OCI-LY7 (cell line): ENCODE measurements around the gene PCDHA10. TPM values are rescaled to one million over a fixed set of nuclear protein-coding genes. Genes with fewer than 3 reads are reported as not detected.
"Not testable (repeated sequence)": the region's sequence is repeated elsewhere in the genome, so short reads cannot be mapped to it uniquely, and the experiment has no call there.

Experiments
- BruUV-seq: library from RNA; stranded (reverse); fragments of 400-500 nt; replicated peaks from 2 replicates; lab custom pipeline; 2021; lab: Mats Ljungman, UMichigan
- CTCF ChIA-PET: fragments of 300-600 bp; sonication (Branson Sonifier 250); formaldehyde crosslinking; loops from one replicate; lab custom pipeline; 2022; ENCODE audit warnings: antibody characterized with exemption; ENCODE audit not compliant: unreplicated experiment; lab: Charles Lee
- POLR2A ChIA-PET: fragments of 300-600 bp; sonication (Branson Sonifier 250); formaldehyde crosslinking; loops from one replicate; lab custom pipeline; 2022; ENCODE audit warnings: antibody characterized with exemption; lab: Charles Lee
- DNase-seq: peaks from one replicate; pipeline ENCODE4 v3.0.0-alpha.2; 2015; ENCODE audit warnings: low spot score
- H2AFZ ChIP-seq: fragments of 200-600 bp; sonication (generic), shearing (Covaris generic); 2 replicates; pipeline ENCODE4 v1.6.1; 2014; ENCODE audit warnings: mild to moderate bottlenecking, antibody characterized with exemption, low read length, moderate library complexity
- H3K27ac ChIP-seq: fragments of 200-600 bp; sonication (generic); 2 replicates; pipeline ENCODE4 v1.5.1; 2014; ENCODE audit warnings: mixed run types, low read depth, mild to moderate bottlenecking, moderate library complexity, low read length, inconsistent platforms; ENCODE audit not compliant: poor library complexity, severe bottlenecking
- H3K36me3 ChIP-seq: fragments of 200-600 bp; sonication (generic); 2 replicates; pipeline ENCODE4 v1.6.1; 2014; ENCODE audit warnings: mild to moderate bottlenecking, antibody characterized with exemption, low read length, moderate library complexity, mixed read lengths; ENCODE audit not compliant: insufficient read depth
- H3K4me1 ChIP-seq: fragments of 200-600 bp; sonication (generic); 2 replicates; pipeline ENCODE4 v1.5.1; 2014; ENCODE audit warnings: mild to moderate bottlenecking, low read length; ENCODE audit not compliant: insufficient read depth, poor library complexity, severe bottlenecking
- H3K4me2 ChIP-seq: fragments of 200-600 bp; sonication (generic); 2 replicates; pipeline ENCODE4 v1.6.1; 2014; ENCODE audit warnings: mild to moderate bottlenecking, low read length
- H3K4me3 ChIP-seq: fragments of 200-600 bp; sonication (generic); 2 replicates; pipeline ENCODE4 v1.5.1; 2014; ENCODE audit warnings: mild to moderate bottlenecking, low read depth, low read length; ENCODE audit not compliant: poor library complexity, severe bottlenecking
- H3K79me2 ChIP-seq: fragments of 200-600 bp; sonication (generic); 2 replicates; pipeline ENCODE4 v1.6.1; 2016; ENCODE audit warnings: low read depth, mild to moderate bottlenecking, low read length, moderate library complexity, mixed read lengths; ENCODE audit not compliant: insufficient read depth
- H3K9me2 ChIP-seq: fragments of 200-600 bp; sonication (generic); 2 replicates; pipeline ENCODE4 v1.6.1; 2016; ENCODE audit warnings: mild to moderate bottlenecking, low read length, mixed read lengths; ENCODE audit not compliant: insufficient read depth
- H3K9me3 ChIP-seq: fragments of 200-600 bp; sonication (generic); 2 replicates; pipeline ENCODE4 v1.6.1; 2014; ENCODE audit warnings: mild to moderate bottlenecking, mixed run types, low read length, mixed read lengths
- H4K20me1 ChIP-seq: fragments of 200-600 bp; sonication (generic); 2 replicates; pipeline ENCODE4 v1.6.1; 2014; ENCODE audit warnings: mild to moderate bottlenecking, antibody characterized with exemption, low read length, moderate library complexity, mixed read lengths; ENCODE audit not compliant: insufficient read depth
- EZH2phosphoT487 ChIP-seq: fragments of 200-600 bp; sonication (generic); IDR thresholded peaks from 2 replicates; pipeline ENCODE4 v1.6.1; 2018; ENCODE audit warnings: low read depth, borderline replicate concordance, mild to moderate bottlenecking, mixed run types, antibody characterized with exemption, low read length, moderate library complexity, mixed read lengths
- intact Hi-C: fragments of 100-400 bp; cut with micrococcal nuclease; formaldehyde crosslinking; loops from one replicate; pipeline ENCODE4 v1.10.0; 2022; ENCODE audit not compliant: unreplicated experiment
- total RNA-seq, 2 experiments: library from RNA; depleted of rRNA in 1 of 2; stranded (reverse); fragments of >200 nt in 1 of 2; shearing (Covaris generic) in 1 of 2; gene quantifications; 2 replicates each; pipeline ENCODE4 v1.2.3, GENCODE V29; 2014 to 2022
- TF ChIP-seq, protein P1 (sequence below): fragments of 200-600 bp; sonication (generic); conservative IDR thresholded peaks from 2 replicates; pipeline ENCODE4 v1.5.1; 2014; ENCODE audit warnings: mild to moderate bottlenecking, antibody characterized with exemption, low read length, moderate library complexity, mixed read lengths

The PCDHA10 gene
- total RNA-seq, 2 experiments from 2014 or later, result not detected

DNA sequence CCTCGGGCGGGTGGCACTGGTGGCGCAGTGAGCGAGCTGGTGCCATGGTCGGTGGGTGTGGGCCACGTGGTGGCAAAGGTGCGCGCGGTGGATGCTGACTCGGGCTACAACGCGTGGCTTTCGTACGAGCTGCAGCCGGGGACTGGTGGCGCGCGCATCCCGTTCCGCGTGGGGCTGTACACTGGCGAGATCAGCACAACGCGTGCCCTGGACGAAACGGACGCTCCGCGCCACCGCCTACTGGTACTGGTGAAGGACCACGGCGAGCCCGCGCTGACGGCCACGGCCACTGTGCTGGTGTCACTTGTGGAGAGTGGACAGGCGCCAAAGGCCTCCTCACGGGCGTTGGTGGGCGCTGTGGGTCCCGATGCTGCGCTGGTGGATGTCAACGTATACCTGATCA lies 46.8 kb upstream of the PCDHA10 start:
- H3K4me2 ChIP-seq, result no peak overlapping the region
- H3K4me1 ChIP-seq, result no peaks in the 10 kb centered on the region
- no peak overlapping the region for H2AFZ ChIP-seq
- no TSS peak for BruUV-seq
- no peak for DNase-seq
- no peaks in the 10 kb centered on the region for H3K79me2 ChIP-seq
- POLR2A ChIA-PET, result no interaction called here
- intact Hi-C loops, result no loop called here
- H3K4me3 ChIP-seq, result no peak overlapping the region
- no peaks in the 10 kb centered on the region for H4K20me1 ChIP-seq
- no peak overlapping the region for H3K27ac ChIP-seq
- CTCF ChIA-PET, result no interaction called here
- no peaks in the 10 kb centered on the region for H3K36me3 ChIP-seq
- no peaks in the 10 kb centered on the region for H3K9me2 ChIP-seq
- no peaks in the 10 kb centered on the region for H3K9me3 ChIP-seq
- TF ChIP-seq EZH2phosphoT487, result no peak
- TF ChIP-seq, protein P1, sequence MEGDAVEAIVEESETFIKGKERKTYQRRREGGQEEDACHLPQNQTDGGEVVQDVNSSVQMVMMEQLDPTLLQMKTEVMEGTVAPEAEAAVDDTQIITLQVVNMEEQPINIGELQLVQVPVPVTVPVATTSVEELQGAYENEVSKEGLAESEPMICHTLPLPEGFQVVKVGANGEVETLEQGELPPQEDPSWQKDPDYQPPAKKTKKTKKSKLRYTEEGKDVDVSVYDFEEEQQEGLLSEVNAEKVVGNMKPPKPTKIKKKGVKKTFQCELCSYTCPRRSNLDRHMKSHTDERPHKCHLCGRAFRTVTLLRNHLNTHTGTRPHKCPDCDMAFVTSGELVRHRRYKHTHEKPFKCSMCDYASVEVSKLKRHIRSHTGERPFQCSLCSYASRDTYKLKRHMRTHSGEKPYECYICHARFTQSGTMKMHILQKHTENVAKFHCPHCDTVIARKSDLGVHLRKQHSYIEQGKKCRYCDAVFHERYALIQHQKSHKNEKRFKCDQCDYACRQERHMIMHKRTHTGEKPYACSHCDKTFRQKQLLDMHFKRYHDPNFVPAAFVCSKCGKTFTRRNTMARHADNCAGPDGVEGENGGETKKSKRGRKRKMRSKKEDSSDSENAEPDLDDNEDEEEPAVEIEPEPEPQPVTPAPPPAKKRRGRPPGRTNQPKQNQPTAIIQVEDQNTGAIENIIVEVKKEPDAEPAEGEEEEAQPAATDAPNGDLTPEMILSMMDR, result no peak

DNA sequence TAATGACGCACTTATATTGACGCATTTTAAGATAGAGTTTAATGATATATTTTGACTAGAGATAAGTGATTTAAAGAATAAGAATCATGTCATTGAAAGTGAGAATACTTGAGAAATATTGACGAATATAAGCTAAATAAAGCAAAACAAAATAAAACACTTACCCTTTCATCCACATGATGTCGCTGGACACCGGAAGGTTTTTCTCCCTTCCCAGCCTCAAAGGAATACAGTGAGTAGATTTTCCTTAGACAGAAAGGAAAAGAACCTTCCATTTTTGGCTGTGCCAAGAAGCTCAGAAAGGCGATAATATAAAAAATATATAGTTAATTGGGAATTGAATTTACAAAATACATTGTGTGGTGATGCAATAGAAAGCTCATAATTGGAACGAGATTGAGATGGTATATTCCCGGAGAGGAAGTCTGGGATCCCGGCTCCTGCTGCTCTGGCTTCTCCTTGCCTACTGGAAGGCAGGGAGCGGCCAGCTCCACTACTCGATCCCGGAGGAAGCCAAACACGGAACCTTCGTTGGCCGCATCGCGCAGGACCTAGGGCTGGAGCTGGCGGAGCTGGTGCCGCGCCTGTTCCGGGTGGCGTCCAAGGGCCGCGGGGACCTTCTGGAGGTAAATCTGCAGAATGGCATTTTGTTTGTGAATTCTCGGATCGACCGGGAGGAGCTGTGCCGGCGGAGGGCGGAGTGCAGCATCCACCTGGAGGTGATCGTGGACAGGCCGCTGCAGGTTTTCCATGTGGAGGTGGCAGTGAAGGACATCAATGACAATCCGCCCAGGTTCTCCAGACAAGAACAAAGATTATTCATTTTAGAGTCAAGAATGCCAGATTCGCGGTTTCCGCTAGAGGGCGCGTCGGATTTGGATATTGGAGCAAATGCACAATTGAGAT lies 34.1 kb upstream of the PCDHA10 start, which contains the start of gene PCDHA5:
Gene PCDHA5 (plus strand): TSS at position 239 of the 906 bp plus-strand sequence.
- no peak within 1 kb of the TSS for H3K4me2 ChIP-seq
- no peak within 1 kb of the TSS for H3K4me3 ChIP-seq
- DNase-seq, result peak; percentile 52
- no peaks in the 10 kb centered on the region for H3K79me2 ChIP-seq
- no peak within 1 kb of the TSS for H3K27ac ChIP-seq
- TF ChIP-seq EZH2phosphoT487, result no peak
- TF ChIP-seq, protein P1, result peak; percentile 93
- no peak within 1 kb of the TSS for H2AFZ ChIP-seq
- H3K4me1 ChIP-seq, result no peaks in the 10 kb centered on the region
- H4K20me1 ChIP-seq, result no peaks in the 10 kb centered on the region
- intact Hi-C loops, result no loop called here
- CTCF ChIA-PET, result no interaction called here
- no peaks in the 10 kb centered on the region for H3K9me2 ChIP-seq
- H3K36me3 ChIP-seq, result no peaks in the 10 kb centered on the region
- no TSS peak for BruUV-seq
- POLR2A ChIA-PET, result no interaction called here
- no peaks in the 10 kb centered on the region for H3K9me3 ChIP-seq

DNA sequence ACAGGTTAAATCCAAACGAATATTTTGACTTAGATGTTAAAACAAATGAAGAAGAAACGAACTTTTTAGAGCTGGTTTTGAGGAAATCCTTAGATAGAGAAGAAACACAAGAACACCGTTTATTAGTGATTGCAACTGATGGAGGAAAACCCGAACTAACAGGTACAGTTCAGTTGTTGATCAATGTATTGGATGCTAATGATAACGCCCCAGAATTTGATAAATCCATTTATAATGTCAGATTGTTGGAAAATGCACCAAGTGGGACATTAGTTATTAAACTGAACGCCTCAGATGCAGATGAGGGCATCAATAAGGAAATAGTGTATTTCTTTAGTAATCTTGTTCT lies 33.4 kb upstream of the PCDHA10 start:
- ChIA-PET CTCF (no interaction called here), POLR2A (no interaction called here)
- no peak overlapping the region for H3K4me3 ChIP-seq
- H4K20me1 ChIP-seq, result no peaks in the 10 kb centered on the region
- H3K9me2 ChIP-seq, result no peaks in the 10 kb centered on the region
- BruUV-seq, result no TSS peak
- TF ChIP-seq, protein P1, result peak; percentile 55
- TF ChIP-seq EZH2phosphoT487, result no peak
- no peaks in the 10 kb centered on the region for H3K36me3 ChIP-seq
- H3K4me2 ChIP-seq, result no peak overlapping the region
- H2AFZ ChIP-seq, result no peak overlapping the region
- H3K9me3 ChIP-seq, result no peaks in the 10 kb centered on the region
- H3K4me1 ChIP-seq, result no peaks in the 10 kb centered on the region
- H3K79me2 ChIP-seq, result no peaks in the 10 kb centered on the region
- intact Hi-C loops, result no loop called here
- H3K27ac ChIP-seq, result no peak overlapping the region
- DNase-seq, result no peak

DNA sequence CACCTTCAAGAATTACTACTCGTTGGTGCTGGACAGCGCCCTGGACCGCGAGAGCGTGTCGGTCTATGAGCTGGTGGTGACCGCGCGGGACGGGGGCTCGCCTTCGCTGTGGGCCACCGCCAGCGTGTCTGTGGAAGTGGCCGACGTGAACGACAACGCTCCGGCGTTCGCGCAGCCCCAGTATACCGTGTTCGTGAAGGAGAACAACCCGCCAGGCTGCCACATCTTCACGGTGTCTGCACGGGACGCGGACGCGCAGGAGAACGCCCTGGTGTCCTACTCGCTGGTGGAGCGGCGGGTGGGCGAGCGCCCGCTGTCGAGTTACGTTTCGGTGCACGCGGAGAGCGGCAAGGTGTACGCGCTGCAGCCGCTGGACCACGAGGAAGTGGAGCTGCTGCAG lies 32.7 kb upstream of the PCDHA10 start:
- intact Hi-C loops, DNase-seq, H3K36me3 ChIP-seq, BruUV-seq, H3K9me3 ChIP-seq, H3K4me3 ChIP-seq, H4K20me1 ChIP-seq, CTCF ChIA-PET, H3K27ac ChIP-seq, POLR2A ChIA-PET, H2AFZ ChIP-seq, H3K4me1 ChIP-seq, H3K79me2 ChIP-seq, H3K4me2 ChIP-seq, H3K9me2 ChIP-seq: not testable (repeated sequence)
